Activated CD4-positive, CD25-positive, alpha-beta regulatory T cell treated with anti-CD3 and anti-CD28 coated beads, Interleukin-2, amount 50 U/mL, for 24 hours (primary cell): ENCODE results near the gene SLC4A7.
"Not testable (repeated sequence)": the region's sequence is repeated elsewhere in the genome, so short reads cannot be mapped to it uniquely, and the experiment has no call there.

Experiments used
- ATAC-seq, 2 donors: fragments of 150-1000 bp; cut with Tn5 transposase; one replicate each; pipeline ENCODE4 v1.10.0; 2021; ENCODE audit warnings: mild to moderate bottlenecking in 1 of 2, moderate library complexity in 1 of 2

SLC4A7 gene

DNA sequence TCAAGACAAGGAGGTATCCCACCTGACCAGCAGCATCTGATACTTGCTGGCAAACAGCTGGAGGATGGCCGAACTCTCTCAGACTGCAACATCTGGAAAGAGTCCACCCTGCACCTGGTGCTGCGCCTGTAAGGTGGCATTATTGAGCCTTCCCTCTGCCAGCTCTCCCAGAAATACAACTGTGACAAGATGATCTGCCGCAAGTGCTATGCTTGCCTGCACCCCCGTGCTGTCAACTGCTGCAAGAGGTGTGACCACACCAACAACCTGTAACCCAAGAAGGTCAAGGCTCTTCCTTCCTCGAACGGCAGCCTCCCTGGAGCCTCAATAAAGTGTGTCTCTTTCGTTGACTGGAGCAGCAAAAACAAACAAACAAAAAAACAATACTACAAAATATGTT lies 2.2 kb upstream of the SLC4A7 start:
- no peak for ATAC-seq

DNA sequence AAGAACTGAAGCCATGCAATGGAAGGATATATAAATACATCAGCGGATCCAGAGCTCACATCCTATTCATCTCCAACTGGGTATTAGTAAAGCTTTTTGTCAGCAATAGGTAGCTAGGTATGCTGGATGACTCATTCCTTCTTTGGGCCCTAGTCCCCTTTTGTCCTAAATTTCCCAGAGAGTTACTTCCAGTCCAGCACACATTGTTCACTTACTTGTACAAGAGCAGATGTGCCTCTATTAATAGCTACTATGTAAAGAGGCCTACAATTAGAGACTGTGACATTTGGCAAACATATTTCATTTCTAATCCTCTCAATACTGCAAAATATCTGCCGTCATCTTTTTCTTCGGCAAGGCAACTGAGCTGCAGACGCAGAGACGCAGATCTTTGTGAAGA lies 1.7 kb upstream of the SLC4A7 start:
- no peak for ATAC-seq

DNA sequence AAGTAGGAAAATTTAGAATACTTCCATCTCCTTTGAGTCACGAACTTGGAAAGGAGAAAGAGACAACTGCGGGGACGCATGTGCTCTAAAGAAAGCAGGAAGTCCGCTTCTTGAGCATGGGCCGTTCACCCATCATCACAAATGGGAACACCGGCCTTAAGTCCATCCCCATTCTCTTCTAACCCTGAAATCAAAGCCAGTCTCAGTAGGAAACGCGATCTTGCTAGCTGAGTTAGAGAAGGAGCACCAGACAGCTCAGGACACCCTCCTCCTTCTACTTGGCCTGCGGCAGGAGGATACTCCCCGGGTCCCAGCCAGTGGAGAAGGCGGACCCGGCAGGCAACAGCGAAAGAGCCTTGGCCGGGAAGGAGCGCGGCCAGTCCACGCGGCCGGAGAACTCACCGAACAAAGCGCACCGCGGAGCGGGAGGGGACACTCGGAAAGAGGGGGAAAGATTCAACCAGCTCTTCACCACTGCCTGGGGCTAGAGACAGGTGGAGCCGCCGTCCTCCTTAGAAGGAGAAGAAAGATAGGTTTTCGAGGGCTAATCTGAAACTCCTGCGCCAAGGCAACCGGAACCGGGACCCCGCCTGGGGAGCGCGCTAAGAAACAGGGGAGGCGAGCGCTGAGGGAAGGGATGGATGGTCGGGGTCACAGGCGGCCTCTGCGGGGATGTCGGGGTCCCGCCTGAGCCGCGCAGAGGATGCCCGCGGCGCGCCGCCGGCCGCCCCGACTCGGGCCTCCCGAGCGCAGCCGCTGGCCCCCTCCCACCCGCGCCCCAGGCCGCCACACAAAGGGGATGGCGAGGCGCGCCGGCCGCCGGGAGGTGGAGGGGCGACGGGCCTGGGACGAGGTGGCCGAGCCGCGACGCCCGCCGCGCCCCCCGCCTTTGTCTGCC lies 818 bp downstream of the SLC4A7 start:
- peak in 1 of 2 donors; percentile 1 for ATAC-seq

DNA sequence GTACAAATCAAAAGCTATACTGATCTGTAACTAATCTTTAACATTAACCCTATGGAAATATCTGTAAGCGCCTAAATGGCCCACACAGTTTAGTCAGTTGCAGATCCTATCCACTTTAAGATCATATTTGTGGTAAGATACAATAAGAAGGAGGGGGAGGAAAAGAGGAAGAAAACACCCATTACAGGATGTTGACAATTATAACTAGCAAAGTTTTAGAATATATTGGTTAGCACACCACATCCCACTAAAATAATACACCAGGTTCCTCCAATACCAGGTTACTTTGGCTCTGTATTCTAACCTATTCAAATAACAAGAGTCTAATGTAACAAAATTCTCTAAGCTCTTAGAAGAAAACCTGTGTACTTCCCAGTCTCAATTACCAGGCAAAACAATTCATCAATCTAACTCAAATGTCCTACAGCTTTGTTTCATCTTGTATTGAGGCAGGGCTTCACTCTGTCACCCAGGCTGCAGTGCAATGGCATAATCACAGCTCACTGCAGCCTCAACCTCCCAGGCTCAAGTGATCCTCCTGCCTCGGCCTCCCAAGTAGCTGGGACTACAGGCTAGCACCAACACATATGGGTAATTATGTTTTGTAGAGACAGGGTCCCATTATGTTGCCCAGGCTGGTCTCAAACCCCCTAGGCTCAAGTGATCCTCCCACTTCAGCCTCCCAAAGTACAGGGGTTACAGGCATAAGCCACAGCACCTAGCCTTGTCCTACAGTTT lies 4.2 kb downstream of the SLC4A7 start:
- ATAC-seq = no peak

DNA sequence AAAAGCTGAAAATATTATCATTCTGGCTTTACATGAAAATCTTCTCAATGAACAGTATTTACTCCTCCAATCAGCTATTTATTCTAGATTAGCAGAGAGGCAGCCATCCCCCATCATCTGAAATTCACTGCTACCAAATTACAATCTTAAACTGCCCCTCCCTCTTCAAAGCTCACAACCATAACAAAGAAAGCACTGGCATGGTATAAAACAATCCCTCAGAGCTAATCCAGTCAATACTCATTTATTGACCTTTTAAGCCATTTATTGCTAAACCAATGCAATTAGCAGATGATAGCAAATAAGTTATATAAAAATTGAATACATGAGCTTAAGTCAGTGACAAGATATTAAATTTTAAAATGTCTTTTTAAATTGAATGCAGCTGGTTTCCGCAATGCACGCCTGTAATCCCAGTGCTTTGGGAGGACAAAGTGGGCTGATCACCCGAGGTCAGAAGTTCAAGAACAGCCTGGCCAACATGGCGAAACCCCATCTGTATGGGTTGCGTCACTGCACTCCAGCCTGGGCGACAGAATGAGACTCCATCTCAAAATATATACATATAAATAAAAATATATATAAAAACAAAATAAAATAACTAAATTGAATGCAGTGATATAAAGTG lies 12.1 kb downstream of the SLC4A7 start:
- no peak for ATAC-seq

DNA sequence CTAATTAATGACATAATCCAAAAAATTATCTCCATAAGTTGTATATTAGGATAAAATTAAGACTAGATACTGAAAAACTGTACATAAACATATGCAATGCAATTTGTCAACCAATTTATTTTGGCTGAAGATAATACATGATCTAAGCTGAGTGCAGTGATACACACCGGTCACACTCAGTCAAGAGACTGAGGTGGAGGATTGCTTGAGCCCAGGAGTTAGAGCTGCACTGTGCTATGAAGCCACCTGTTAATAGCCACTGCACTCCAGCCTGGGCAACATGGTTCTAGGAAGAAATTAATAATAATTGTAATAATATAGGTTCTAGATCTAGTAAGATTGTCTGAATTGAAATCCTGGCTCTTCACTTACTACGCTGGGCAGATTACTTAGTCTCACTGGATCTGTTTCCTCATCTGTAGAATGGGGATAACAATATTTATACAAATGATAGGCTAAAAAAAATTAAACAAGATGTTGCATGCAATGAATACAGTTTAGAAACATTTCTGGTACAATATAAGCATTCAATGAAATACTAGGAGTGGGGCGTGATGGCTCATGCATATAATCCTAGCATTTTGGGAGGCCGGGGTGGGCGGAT lies 15.8 kb downstream of the SLC4A7 start:
- no peak for ATAC-seq

DNA sequence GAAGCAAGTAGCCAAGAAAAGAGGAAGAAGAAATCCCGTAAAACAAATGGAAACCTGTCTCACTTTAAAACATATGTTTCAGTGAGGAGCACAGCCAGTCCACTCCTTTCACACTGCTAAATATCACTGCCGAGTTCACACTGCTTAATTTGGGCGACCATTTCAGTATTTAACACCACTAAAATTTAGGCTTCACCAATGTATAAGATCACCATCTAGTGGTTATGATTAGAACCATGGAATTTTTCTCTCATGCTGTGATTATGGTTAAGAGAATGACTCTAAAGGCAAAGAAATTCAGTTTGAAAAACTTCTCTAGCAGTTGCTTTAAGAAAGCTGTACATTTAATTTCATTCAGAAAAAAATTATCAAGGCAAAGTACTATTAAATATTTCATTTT lies 16.6 kb downstream of the SLC4A7 start:
- ATAC-seq = peak; percentile 69 to 76

DNA sequence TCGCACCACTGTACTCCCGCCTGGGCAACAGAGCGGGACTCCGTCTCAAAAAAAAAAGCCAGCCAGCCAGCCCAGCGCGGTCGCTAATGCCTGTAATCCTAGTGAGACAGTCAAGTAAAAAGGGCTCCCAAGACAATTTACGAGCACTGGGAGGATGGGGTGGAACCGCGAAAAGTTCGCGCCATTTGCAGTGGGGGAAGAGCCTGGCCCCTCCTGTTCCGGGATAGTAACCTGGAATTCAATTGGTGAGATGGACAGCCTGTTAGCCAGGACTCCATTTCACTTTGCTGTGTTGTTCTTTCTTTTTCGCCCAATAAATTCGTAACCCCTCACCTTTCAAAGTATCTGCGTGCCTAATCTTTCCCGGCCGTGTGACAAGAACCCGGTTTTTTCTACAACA lies 19.5 kb downstream of the SLC4A7 start:
- ATAC-seq = no peak

DNA sequence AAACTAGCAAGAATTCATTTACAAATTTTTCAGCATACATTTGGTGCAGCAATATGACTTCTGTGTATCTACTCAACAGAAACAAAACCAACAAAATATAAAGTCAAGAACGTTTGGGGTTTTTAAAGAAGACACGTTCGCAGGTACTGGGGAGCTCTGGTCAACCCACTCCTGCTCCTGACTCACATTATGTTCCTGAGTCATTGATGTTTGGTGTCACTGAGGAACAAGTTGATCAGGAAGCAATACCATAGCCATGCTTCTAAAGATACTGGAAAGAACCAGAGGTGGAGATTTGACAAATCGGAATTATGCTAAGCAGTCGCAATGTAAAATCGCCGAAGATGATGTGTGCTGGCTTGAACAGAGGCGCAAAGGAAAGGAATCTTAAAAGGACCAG lies 22.0 kb downstream of the SLC4A7 start:
- no peak for ATAC-seq

DNA sequence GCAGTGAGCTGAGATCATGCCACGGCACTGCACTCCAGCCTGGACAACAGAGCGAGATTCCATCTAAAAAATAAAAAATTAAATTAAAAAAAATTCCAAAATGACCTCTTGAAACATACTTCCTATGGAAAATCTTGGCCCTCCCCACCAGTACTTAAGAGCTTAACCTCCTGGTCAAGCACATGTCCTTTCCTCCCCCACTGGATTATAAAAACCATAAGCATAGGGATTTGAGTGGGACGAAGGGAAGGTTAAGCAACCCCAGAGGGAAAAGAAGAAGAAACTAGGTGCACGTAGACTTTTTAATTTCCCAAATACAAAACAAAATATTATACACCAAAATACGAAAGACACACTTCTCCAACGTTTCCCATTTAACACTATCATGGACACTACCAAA lies 25.3 kb downstream of the SLC4A7 start:
- no peak for ATAC-seq

DNA sequence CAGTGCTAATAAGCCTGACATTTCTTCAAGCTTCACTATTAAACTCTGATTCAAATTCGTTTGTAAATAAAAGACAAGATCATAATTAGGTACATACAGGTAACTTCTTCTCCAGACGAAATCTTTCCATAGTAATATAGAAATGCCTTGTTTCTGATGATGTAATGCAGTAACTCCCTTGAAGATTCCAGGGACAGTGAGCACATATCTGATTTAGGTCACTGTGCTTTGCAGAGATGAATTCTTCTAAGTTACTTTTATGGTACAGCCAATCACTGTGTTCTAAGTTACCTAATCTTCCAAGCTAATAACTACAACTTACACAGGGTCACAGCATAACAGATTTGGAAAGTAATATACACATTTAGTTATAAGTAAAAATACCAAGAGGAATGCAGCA lies 27.6 kb downstream of the SLC4A7 start:
- no peak for ATAC-seq

DNA sequence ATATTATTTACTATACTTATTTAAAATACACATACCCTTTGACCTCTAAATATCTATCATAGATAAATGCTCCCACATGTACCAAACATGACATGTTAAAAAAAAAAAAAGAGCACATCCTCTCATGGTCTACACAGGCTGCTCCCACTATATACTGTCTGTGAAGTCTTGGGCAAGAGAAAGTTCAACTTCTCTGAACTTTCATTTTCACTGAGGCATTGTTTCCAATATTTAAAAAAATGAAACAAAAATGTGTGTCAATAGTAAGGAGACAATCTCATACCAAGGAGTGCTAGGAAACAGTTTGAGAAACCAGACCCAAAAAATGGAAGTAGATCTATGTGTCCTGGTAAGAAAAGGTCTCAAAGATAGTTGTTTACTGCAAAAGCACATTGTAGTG lies 29.3 kb downstream of the SLC4A7 start:
- ATAC-seq = peak; percentile 78 to 83

DNA sequence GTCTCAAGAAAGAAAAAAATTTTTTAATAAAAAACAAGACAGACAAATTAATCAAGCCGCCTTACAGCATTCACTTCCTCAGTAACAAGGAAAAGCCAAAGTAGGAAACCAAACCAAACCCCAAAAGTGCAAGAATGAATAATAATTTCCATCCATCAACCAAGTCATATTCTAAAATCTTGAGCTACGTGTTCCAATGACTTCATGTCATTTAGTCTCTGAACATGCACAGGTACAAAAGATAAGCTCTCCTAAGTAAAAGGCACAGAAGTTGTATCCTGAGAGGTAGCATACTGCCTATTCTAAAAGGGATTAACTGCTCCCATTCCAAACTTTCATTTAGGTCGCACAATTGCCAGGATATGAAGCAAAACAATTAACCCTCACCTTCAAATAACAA lies 29.7 kb downstream of the SLC4A7 start:
- ATAC-seq = peak; percentile 27 to 47

DNA sequence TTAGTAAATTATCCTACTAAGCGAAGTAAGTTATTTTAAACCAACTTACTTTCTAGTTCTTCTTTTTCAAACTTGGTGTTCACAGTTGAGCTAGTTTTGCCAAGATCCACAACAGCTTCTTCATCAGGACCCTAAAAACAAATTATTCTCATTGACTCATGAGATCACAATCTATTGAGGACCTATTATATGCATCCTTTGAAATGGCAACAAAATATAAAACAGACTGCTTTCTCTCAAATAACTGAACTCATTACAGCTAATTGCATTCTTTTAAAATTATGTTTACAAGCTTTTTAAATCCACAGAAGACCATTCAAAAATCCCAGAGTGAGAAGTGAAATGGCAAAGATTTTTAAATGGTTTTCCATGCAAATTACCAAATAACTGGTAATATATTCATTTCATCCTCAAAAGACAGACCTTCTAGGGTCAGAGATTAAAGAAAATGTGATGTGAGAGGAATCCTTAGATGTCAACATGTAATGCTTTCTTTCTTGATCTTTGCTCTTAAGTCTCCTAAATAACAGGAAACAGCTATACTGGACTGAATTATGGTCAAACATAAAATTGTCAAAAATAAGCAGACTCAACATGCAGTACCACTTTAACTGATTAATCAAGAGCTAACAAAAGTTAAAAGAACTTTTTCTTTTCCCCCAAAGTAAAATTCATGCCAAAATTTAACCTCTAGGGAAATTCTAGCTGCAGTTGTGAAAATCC lies 31.7 kb downstream of the SLC4A7 start:
- no peak for ATAC-seq

DNA sequence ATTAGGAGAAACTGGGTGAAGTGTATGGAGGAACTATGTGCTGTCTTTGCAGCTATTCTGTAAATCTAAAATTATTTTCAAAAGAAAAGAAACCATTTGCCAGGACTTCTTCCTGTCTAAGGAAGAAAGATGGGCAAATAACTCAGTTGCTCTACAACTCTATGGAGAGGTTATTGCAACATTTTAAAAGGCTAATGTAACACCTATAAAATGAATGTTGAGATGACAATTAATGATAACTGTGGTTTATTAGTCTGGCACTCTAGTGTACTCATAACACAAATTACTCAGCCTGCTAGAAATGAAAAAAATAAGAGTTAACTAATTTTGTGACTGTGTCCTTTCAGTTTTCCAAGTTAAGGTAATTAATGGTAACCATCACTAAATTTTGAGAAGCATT lies 32.3 kb downstream of the SLC4A7 start:
- peak in 1 of 2 donors; percentile 44 for ATAC-seq

DNA sequence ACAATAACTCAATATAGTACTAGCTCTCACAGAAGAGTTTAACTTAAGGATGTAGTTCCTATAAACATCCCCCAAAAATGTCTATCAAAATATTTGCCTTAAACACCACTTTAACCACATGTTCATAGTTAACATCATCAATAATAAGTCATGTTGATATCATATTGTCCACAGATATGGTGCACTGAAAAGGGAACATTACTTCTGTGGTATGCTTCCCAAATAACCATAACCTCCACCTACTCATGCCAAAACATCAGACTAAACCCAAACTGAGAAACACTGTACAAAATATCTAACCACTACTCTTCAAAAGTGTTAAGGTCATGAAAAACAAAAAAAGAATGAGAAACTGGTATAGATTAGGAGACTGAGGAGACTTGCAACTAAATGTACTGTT lies 32.9 kb downstream of the SLC4A7 start:
- no peak for ATAC-seq

DNA sequence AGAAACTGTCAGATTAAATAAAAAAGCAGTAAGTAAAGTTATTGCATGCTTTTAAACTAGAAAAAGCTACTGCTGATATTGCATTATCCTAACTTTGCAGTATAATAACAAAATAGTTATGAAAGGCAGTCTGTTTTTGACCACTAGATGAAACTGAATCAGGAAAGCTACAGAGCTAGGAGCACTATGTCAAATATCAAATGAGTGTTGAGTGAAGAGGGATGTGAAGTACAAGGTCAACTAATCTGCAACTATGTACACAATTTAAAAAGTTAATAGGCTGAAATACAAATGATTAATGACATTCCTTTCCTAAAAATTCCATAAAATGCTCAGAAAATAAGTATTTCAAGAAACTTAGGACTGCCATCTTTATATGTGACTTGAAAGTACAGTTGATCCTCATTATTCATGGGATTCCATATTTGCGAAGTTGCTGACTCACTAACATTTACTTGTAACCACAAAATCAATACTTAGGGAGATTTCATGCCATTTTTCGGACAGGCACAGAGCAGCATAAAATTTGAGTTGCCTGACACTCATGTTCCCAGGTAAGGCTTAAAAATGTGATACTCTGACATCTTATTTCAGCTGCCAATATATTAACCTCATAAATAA lies 34.5 kb downstream of the SLC4A7 start:
- no peak for ATAC-seq

DNA sequence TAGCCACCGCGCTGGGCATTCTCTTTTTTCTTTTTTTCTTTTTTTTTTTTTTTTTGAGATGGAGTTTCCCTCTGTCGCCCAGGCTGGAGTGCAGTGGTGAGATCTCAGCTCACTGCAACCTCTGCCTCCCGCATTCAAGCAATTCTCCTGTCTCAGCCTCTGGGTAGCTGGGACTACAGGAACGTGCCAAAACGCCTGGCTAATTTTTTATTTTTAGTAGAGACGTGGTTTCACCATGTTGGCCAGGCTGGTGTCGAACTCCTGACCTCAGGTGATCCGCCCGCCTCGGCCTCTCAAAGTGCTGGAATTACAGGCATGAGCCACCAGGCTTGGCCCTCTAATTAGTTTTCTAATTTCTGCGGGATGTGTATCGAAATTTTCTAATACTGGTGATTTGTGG lies 41.2 kb downstream of the SLC4A7 start:
- ATAC-seq = not testable (repeated sequence)

DNA sequence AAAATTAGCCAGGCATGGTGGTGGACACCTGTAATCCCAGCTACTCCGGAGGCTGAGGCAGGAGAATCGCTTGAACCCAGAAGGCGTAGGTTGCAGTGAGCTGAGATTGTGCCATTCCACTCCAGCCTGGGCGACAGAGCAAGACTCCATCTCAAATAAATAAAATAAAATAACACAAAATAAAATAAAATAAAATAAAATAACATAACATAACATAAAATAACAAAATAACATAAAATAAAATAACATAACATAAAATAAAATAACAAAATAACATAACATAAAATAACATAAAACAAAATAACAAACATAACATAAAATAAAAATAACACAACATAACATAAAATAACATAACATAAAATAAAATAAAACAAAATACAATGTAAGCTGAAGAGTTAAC lies 45.8 kb downstream of the SLC4A7 start:
- not testable (repeated sequence) for ATAC-seq

DNA sequence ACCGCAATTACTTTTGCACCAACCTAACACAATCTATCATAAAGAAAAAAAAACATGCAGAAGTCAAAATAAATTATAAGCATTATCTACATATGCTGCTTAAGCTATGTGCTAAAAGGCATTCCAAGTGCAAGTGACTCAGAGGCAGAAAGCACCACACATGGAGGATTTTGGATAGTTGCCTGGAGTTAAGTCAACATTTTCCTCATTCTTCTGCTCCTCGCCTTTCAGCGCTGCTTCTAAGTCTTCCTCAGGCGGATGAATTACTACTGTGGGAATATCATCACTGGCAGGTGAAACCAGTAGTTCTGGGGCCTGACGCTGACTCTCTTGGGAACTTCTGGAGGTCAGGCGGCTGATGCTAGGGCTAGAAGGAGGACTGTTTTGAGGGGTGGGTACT lies 53.1 kb downstream of the SLC4A7 start:
- no peak for ATAC-seq

DNA sequence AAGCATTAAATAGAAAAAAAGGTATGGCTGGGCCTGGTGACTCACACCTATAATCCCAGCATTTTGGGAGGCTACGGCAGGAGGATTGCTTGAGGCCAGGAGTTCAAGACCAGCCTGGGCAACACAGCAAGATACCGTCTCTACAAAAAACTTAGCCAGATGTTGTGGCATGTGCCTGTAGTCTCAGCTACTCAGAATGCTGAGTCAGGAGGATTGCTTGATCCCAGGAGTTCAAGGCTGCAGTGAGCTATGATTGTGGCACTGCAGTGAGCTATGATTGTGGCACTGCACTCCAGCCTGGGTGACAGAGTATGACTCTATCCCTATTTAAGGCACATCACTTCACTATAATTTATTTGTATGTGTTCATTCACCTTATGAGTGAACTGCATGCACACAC lies 54.3 kb downstream of the SLC4A7 start:
- no peak for ATAC-seq

DNA sequence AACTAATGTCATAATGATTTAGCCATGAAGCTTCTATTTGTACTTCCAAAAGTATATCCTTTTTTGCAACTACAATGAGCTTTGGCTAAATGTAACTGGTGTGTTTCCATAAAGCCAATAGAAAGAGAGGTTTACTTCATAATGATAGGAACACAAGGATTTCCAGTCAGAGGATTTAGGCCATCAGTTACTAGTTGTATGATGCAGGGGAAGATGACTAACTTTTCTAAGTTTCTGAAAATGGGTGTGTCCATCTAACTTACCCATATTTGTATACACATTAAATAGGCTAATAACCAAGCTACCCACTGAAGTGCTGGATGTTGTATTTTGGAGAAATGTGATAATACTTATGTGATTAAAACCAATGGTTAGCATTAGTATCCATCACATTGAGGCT lies 55.7 kb downstream of the SLC4A7 start:
- no peak for ATAC-seq
